Left forelimb (tissue), 1 donor: ENCODE results near the gene RAB24.
A peak's percentile ranks its signal among the peaks of the same experiment; 100 is the strongest.

Experiments used
- DNase-seq: peaks from one replicate; pipeline ENCODE4 v3.0.0-alpha.2; 2018; ENCODE audit warnings: low spot score

Gene RAB24

DNA sequence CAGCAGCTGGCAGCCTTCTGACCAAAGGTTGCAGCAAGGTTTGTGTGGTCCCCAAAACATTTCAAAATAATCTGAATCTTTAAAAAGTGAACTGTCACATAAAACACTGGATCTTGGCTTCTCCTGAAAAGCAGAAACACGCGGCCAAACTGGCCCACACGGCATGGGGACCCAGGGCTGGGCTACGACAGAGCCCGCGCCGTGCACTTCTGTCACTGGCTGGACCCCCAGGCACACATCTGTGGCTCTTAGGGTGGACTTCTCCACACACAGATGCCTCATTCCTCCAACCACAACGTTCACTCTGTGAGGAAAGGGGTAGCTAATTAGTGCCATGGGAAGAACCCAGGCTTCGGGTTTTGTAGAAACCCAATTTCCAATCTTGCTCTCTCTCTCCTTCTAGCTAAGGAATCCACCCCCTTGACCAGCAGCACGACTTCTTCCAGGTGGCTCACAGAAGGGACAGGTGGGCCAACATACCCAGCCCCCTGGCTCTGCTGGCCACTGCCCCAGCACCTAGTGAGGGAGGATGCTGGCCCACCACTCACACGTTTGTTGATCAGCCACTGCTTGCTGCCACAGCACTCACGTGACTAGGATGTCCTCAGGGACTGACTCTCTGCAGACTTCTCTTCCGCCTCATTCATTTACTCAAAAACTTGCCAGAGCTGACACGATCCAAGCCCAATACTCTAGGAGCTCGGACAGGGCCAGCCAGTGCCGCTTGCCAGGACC, 30.1 kb upstream of the RAB24 start:
- no peak for DNase-seq

GRCh38 chr5:177332896-177333260, 29.4 kb upstream of the RAB24 start:
- no peak for DNase-seq

GRCh38 chr5:177332031-177332895, 28.7 kb upstream of the RAB24 start:
- DNase-seq = no peak

DNA sequence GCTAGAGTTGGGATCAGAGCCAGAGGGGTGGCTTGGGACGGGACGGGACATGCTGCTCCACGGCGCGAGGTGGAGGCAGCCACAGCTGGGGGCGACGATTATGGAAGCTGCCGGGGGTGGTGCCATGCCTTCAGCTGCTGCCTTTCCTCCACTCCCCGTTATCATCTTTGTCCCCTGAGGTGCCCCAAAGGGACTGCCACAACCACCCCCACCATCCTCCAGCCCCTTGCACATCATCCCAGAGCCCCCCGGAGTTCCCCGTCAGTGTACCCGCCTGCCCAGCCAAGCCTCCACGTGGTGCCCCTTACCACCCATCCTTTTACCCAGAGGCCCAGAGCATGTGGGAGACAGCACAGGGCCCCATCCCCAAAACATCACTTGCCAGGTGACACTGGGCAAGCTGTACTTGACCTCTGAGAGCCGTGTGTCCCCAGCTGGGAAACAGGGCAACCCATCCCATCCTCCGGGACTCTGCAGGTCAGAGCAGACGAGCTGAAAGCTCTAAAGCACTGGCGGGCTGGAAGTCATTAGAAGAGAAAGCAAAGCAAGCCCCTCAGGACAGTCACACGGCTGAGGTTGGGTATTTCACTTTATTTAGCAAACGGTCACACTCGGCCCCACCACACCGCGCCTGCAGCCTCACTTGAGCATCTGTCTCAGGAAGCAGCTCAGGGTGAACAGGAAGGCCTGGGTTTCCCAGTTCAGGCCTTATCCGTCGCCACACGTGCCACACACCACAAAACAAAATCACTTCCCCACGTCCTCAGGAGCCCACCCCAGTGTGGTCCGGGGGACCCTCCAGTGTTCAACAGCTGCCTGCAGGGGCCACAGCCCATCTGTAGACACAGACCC, 27.7 kb upstream of the RAB24 start:
- DNase-seq = no peak

- no peak for DNase-seq
Measured at GRCh38 chr5:177329883-177330282, 26.4 kb upstream of the RAB24 start.

GRCh38 chr5:177328545-177329231, 25.2 kb upstream of the RAB24 start:
- no peak for DNase-seq

DNA sequence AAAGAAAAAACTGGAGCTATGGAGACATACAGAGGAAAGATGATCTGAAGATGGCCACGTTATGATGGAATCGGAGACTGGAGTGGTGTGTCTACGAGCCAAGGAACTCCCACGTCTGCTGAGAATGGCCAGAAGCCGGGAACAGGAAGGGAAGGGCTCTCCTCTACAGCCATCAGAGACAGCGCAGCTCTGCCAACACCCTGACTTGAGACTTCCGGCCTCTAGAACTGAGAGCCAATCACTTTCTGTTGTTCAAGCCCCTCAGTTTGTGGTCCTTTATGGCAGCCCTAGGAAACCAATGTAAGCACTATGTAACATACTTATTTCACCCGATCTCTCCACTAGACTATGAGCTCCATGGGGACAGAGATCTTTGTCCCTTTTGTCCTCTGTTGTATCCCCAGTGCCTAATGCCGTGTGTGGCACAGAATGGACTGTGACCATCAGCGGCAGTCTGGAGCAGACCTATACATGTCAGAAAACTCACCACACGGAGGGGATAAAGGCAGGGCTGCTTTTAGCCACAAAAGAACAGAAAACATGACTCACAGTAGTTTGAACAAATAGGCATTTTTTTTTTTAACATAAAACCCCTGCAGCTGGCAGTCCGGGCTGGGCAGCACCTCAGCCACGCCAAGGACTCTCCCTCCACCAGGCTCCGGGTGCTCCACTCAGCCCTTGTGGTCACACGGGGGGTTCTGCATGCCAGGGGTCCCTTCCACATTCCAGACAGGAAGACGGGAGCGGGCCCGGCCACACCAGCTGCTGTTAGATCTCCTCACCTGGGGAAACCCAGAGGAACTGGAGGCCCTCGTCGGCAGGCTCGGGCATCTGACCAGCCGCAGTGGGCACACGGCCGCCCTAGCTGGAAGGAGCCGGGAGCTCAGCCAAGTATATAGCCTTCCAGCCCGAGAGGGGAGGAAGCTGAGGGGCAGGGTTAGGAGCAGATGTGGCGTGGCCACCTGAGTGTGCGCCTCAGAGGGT, 24.3 kb upstream of the RAB24 start:
- DNase-seq = no peak

- no peak for DNase-seq
Measured at GRCh38 chr5:177325868-177326381, 22.4 kb upstream of the RAB24 start.

- DNase-seq = no peak
Measured at GRCh38 chr5:177320879-177321278, 17.4 kb upstream of the RAB24 start.

DNA sequence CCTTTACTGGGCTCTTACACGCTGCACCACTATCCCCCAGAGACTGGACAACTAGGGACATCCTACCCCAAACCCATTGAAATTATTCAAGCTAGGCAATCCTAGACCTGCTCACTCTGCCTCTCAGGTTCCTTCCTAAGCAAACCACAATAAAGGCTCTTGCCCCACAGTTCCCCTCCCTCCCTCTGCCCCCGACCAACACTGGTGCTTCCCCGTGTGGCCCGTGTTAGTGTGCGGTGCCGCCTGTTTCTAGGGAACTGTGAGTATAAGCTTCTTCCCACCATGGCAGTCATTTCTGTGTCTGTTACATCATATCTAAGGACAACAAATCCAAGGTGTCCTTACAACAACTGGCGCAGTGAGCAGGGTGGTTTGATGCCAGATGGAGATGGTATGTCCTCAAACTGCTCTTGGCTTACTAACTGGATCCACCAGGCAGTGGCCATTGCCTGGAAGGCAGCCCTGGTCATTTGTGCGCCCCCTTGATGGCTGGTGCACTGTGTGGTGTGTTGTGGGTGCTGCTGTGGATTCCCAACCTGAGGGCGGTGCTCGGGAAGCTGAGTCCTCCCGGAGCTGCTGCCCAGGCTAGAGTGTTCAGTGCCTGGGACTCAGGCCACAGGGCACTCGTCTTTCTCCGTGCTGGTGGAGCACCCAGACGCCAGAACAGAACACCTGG, 16.5 kb upstream of the RAB24 start:
- no peak for DNase-seq

- no peak for DNase-seq
Measured at GRCh38 chr5:177317959-177318377, 14.4 kb upstream of the RAB24 start.

GRCh38 chr5:177316005-177316404, 12.5 kb upstream of the RAB24 start:
- DNase-seq = no peak

GRCh38 chr5:177315411-177315810, 11.9 kb upstream of the RAB24 start:
- no peak for DNase-seq

- no peak for DNase-seq
Measured at GRCh38 chr5:177314376-177315342, 11.1 kb upstream of the RAB24 start.

DNA sequence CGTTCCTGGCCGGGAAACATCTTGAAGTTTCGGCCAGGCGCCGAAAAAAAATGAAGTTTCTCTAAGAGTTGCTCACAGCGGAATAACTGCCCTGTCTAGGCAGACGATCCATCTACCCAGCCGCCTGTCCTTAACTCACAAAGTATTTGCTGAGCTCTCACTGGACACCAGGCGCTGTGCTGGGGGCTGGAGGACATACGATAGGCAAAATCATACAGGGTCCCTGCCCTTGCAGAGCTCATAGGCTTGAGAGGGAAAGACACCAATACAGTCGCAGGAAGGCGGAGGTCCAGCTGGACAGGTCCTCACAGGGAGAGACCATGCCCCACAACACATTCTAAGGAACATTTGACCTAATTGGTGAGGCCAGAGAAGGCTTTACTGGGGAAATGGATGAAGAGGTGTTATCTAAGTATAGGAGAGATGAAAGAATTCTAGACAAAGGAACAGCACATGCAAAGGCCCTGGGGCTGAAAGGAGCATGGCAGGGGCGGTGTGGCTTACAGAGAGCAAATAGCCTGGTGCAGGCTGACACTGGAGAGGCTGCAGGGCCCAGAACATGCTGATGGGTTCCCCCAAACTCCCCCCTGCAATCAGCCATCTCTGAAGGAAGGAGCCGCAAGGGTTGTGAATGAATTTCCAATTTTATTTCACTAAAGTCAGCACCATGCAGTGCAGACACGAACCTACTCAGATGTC, 10.2 kb upstream of the RAB24 start:
- DNase-seq = no peak

DNA sequence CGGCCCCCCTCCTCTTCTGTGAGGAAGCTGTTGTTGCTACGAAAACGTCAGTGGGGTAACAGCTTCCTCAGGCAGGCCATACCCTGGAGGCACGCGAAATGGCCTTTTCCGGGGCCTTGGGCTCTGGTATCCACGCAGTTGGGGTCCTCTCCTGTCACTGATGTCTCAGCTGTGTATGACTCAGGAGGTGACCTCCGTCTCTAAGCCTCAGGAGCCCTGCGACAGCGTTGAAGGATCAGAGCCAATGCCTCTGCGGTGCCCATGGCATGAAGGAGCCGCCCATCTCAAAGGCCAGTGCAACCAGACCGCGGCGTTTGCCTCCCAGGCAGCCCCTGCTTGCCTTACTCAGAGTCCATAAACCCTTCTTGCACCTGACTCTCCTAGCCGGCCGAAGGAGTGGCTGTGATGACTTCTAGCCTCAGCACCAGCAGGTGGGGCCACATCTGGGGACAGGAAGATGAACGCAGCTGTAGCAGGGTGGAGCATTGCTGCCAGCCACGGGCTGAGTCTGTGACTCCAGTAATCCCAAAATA, 9.2 kb upstream of the RAB24 start:
- DNase-seq = no peak

GRCh38 chr5:177311723-177312648, 8.5 kb upstream of the RAB24 start, which contains the start of gene MXD3:
TSS of gene MXD3 (minus strand) at chr5:177311898. CDS start at chr5:177311830, 68 bp downstream.
- DNase-seq = peak; percentile 95
